Progenitor cell of endocrine pancreas (in vitro differentiated cells): Measurements from ENCODE around the gene GLIS1. TPM values are rescaled to one million over a fixed set of nuclear protein-coding genes. Genes with fewer than 3 reads are reported as not detected.

ENCODE experiments used
- DNase-seq: peaks from one replicate; pipeline ENCODE4 v3.0.0; 2021; ENCODE audit warnings: low spot score; ENCODE audit not compliant: unreplicated experiment
- H3K27ac Mint-ChIP-seq: 2 replicates; pipeline ENCODE4 v1.8.0; 2021; ENCODE audit warnings: mild to moderate bottlenecking, moderate library complexity, mixed read lengths
- H3K27me3 Mint-ChIP-seq: 2 replicates; pipeline ENCODE4 v1.8.0; 2021; ENCODE audit warnings: mixed read lengths
- H3K36me3 Mint-ChIP-seq: 2 replicates; pipeline ENCODE4 v1.8.0; 2022; ENCODE audit warnings: mixed read lengths; ENCODE audit not compliant: insufficient read depth
- H3K4me1 Mint-ChIP-seq: 2 replicates; pipeline ENCODE4 v1.8.0; 2021; ENCODE audit warnings: low read depth, mixed read lengths
- H3K4me3 Mint-ChIP-seq: 2 replicates; pipeline ENCODE4 v1.8.0; 2021; ENCODE audit warnings: low read depth, mild to moderate bottlenecking, moderate library complexity, mixed read lengths
- H3K9me3 Mint-ChIP-seq: 2 replicates; pipeline ENCODE4 v1.8.0; 2021; ENCODE audit warnings: low read depth, mixed read lengths
- total RNA-seq: library from RNA; stranded (reverse); gene quantifications from 2 replicates; pipeline ENCODE4 v1.2.1, GENCODE V29; 2021
- TF ChIP-seq, protein P1 (sequence below): fragments of 200-600 bp; sonication (generic); IDR thresholded peaks from one replicate; pipeline ENCODE4 v1.5.0; 2021; ENCODE audit warnings: antibody characterized with exemption, mild to moderate bottlenecking; ENCODE audit not compliant: unreplicated experiment

Gene GLIS1
- total RNA-seq, 1 donor from 2014 or later = not detected

DNA sequence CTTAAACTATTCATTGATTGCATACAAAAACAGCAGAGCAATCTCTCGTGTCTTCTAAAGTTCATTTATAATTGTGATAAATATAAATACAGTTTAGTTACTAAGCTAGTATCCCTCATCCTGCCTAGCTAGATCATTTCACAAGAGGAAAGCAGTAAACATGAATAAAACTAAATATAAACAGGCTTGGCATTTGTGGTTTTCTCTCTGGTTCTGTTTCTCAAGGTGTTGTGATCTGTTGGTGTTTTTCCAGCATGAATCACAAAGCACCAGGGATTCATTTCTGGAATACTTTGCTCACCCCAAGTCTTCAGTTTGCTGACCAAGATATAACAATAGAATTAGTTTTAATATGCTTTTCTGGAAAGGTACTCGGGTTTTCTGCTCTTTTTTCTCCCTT lies 32.7 kb upstream of the GLIS1 start:
- Mint-ChIP-seq H3K9me3 (no peaks in the 10 kb centered on the region), H3K36me3 (peaks cover 5% of the 10 kb centered on the region), H3K4me3 (no peak overlapping the region), H3K27ac (no peak overlapping the region), H3K4me1 (no peaks in the 10 kb centered on the region), H3K27me3 (no peaks in the 10 kb centered on the region)
- TF ChIP-seq, protein P1, sequence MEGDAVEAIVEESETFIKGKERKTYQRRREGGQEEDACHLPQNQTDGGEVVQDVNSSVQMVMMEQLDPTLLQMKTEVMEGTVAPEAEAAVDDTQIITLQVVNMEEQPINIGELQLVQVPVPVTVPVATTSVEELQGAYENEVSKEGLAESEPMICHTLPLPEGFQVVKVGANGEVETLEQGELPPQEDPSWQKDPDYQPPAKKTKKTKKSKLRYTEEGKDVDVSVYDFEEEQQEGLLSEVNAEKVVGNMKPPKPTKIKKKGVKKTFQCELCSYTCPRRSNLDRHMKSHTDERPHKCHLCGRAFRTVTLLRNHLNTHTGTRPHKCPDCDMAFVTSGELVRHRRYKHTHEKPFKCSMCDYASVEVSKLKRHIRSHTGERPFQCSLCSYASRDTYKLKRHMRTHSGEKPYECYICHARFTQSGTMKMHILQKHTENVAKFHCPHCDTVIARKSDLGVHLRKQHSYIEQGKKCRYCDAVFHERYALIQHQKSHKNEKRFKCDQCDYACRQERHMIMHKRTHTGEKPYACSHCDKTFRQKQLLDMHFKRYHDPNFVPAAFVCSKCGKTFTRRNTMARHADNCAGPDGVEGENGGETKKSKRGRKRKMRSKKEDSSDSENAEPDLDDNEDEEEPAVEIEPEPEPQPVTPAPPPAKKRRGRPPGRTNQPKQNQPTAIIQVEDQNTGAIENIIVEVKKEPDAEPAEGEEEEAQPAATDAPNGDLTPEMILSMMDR = no peak
- DNase-seq = no peak

DNA sequence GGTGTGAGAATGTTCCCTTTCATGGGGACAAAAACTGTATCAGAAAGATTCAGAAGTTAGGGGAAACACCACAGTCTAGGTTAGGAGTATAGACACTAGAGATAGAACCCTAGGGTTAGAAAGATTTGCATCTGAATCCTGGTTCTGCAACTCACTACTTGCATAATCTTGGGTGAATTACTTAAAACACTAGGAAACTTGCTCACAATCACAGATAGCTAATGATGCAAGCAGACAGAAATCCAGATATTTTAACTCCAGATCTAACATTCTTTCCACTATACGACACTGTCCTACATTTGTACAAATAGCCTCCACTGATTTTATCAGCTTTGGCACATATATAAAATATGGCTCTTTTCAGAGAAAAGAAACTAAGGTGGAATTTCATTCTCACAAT lies 30.8 kb upstream of the GLIS1 start:
- no peaks in the 10 kb centered on the region for H3K9me3 Mint-ChIP-seq
- H3K36me3 Mint-ChIP-seq = peaks cover 3% of the 10 kb centered on the region
- H3K4me1 Mint-ChIP-seq = no peaks in the 10 kb centered on the region
- no peak overlapping the region for H3K4me3 Mint-ChIP-seq
- no peaks in the 10 kb centered on the region for H3K27me3 Mint-ChIP-seq
- TF ChIP-seq, protein P1 = no peak
- no peak for DNase-seq
- H3K27ac Mint-ChIP-seq = no peak overlapping the region

DNA sequence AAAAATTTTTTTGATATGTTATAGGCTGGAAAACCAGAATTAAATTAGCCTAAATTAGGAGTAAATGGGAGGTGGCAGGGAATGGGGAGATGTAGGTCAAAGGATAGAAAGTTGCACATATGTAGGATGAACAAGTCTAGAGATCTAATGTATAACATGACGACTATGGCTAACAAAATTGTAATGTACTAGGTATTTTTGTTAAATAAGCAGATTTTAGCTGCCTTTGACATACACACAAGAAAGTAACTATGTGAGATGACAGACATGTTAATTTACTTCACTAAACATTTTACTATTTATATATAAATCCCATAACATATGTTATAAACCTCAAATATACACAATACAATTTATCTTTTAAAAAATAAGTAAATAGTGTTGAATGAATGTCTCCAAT lies 30.2 kb upstream of the GLIS1 start:
- Mint-ChIP-seq H3K36me3 (peaks cover 3% of the 10 kb centered on the region), H3K4me3 (no peak overlapping the region), H3K27me3 (no peaks in the 10 kb centered on the region), H3K4me1 (no peaks in the 10 kb centered on the region), H3K27ac (no peak overlapping the region), H3K9me3 (no peaks in the 10 kb centered on the region)
- TF ChIP-seq, protein P1 = no peak
- no peak for DNase-seq

DNA sequence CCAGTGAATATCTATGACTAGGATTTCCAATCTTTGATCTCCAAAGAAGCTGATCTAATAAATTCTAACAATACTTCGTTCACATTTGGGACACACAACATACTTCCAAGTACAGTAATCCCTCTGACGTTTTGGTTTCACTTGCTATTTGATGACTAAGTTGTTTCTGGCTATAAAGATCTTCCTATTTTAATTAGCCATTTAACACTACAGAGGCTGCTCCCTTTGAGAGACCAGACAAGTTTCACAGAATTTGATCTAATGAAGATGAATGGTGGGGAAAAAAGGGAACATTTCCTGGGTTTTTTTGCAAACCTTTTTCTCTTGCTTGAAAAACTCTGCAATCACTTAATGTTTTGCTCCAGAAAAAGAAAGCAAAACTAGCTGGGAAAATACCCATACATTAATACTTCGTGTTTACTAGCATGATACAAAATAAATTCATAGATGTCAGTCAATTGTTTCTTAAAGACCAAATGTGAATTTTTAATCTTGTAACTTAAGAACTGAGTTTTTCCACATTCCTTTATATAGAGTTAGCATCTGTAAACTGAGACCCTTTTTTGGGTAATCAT lies 28.0 kb upstream of the GLIS1 start:
- TF ChIP-seq, protein P1 = no peak
- Mint-ChIP-seq H3K4me1 (no peaks in the 10 kb centered on the region), H3K36me3 (peaks cover 3% of the 10 kb centered on the region), H3K4me3 (no peak overlapping the region), H3K27me3 (no peaks in the 10 kb centered on the region), H3K27ac (no peak overlapping the region), H3K9me3 (no peaks in the 10 kb centered on the region)
- DNase-seq = no peak

DNA sequence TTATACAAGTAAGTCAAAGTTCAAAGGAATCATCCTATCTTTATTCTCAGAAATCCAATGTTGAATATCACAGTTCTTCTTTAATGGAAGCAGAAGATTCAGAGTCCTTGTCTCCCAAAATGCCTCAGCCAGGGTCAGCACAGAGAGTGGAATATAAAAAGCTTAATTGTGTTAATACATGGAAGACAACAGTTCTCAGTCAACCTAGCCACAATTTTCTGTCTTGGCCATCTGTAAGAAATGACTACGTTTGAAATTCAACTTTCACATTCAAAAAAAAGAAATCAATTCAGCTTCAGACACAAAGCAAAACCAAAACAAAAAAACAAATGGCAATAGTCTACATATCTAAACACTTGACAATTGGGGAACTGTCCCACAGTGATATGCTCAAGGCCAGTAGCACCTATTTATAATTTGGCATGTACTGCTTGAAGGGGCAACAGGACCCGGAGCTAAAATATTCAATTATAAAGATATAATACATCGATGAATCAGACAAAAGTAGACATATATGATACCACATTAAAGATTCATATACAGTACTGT lies 27.3 kb upstream of the GLIS1 start:
- Mint-ChIP-seq H3K9me3 (no peaks in the 10 kb centered on the region), H3K4me3 (no peak overlapping the region), H3K36me3 (peaks cover 3% of the 10 kb centered on the region), H3K27me3 (no peaks in the 10 kb centered on the region), H3K4me1 (no peaks in the 10 kb centered on the region), H3K27ac (no peak overlapping the region)
- TF ChIP-seq, protein P1 = no peak
- no peak for DNase-seq
